HG03045 (cell line): ENCODE data around the gene PLCXD3.

Experiments used
- ATAC-seq: cut with Tn5 transposase; IDR thresholded peaks from one replicate; pipeline ENCODE4 v1.9.1; 2021; ENCODE audit warnings: mild to moderate bottlenecking, moderate library complexity; ENCODE audit not compliant: unreplicated experiment

PLCXD3 gene

GRCh38 chr5:41416336-41416735 lies 94.1 kb downstream of the PLCXD3 start:
- no peak for ATAC-seq

GRCh38 chr5:41415242-41415641 lies 95.2 kb downstream of the PLCXD3 start:
- no peak for ATAC-seq

GRCh38 chr5:41414598-41414997 lies 95.8 kb downstream of the PLCXD3 start:
- no peak for ATAC-seq

GRCh38 chr5:41413074-41413473 lies 97.3 kb downstream of the PLCXD3 start:
- no peak for ATAC-seq

GRCh38 chr5:41412496-41412895 lies 97.9 kb downstream of the PLCXD3 start:
- ATAC-seq: no peak

GRCh38 chr5:41410737-41411136 lies 99.7 kb downstream of the PLCXD3 start:
- no peak for ATAC-seq

GRCh38 chr5:41410307-41410706 lies 100.1 kb downstream of the PLCXD3 start:
- no peak for ATAC-seq

GRCh38 chr5:41408676-41409443 lies 101.5 kb downstream of the PLCXD3 start:
- no peak for ATAC-seq

GRCh38 chr5:41406936-41407335 lies 103.5 kb downstream of the PLCXD3 start:
- ATAC-seq: no peak

GRCh38 chr5:41406424-41406823 lies 104.0 kb downstream of the PLCXD3 start:
- ATAC-seq: no peak

GRCh38 chr5:41404757-41405156 lies 105.6 kb downstream of the PLCXD3 start:
- no peak for ATAC-seq

GRCh38 chr5:41403846-41404245 lies 106.6 kb downstream of the PLCXD3 start:
- no peak for ATAC-seq

- no peak for ATAC-seq
Observed at GRCh38 chr5:41402845-41403244, 107.6 kb downstream of the PLCXD3 start.

- ATAC-seq: no peak
Observed at GRCh38 chr5:41399839-41400238, 110.6 kb downstream of the PLCXD3 start.

GRCh38 chr5:41392016-41392415 lies 118.4 kb downstream of the PLCXD3 start:
- no peak for ATAC-seq

- ATAC-seq: no peak
Observed at GRCh38 chr5:41374631-41375030, 135.8 kb downstream of the PLCXD3 start.

GRCh38 chr5:41373230-41373629 lies 137.2 kb downstream of the PLCXD3 start:
- ATAC-seq: no peak

GRCh38 chr5:41371738-41372137 lies 138.7 kb downstream of the PLCXD3 start:
- no peak for ATAC-seq

- no peak for ATAC-seq
Observed at GRCh38 chr5:41370482-41370881, 139.9 kb downstream of the PLCXD3 start.

GRCh38 chr5:41369799-41370198 lies 140.6 kb downstream of the PLCXD3 start:
- no peak for ATAC-seq

- no peak for ATAC-seq
Observed at GRCh38 chr5:41368158-41368557, 142.2 kb downstream of the PLCXD3 start.

GRCh38 chr5:41365369-41365768 lies 145.0 kb downstream of the PLCXD3 start:
- ATAC-seq: no peak

- no peak for ATAC-seq
Observed at GRCh38 chr5:41364346-41364745, 146.1 kb downstream of the PLCXD3 start.
